Measurements from ENCODE around the gene PRKX. TPM values are rescaled to one million over a fixed set of nuclear protein-coding genes. Genes with fewer than 3 reads are reported as not detected.
"Not testable (repeated sequence)": the region's sequence is repeated elsewhere in the genome, so short reads cannot be mapped to it uniquely, and the experiment has no call there.

PRKX gene
- total RNA-seq, 1 donor, result 14.7 TPM

DNA sequence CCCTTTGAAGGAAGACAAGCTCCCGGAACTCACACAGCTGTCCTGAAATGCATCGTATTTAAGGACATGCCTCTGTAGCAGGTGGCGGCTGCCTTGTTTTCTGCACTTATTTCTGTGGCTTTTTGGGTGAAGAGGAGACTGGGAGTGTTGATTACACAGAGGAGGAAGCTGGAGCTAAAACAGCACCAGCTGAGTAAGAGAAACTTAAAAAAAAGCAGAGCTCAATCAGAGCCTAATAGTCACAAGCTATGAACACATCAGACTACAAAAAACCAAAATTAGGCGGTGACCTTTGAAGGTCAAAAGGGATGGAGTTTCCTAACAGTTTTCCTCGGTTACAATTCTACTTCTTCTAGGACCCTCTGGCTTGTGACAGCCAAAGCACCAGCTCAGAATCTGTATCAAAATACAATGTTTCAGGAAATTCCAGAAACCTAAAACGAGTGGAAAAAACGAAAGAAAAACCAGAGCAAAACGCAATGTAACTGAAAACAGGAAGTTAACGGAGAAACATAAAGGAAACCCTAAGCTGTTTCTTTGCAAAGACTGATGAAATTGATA is 13.5 kb downstream of the PRKX start:
- peak overlapping the region; percentile 51 for H3K4me3 ChIP-seq (ENCODE audit: low read depth, low read length)
- peak; percentile 31 for DNase-seq (ENCODE audit: low read depth)
- TF ChIP-seq CTCF (IDR thresholded peaks at IDR 0.05; ENCODE audit: insufficient read depth, low read depth, low read length), result no peak

GRCh38 chrX:3697701-3698279 is 15.7 kb downstream of the PRKX start:
- H3K4me3 ChIP-seq (ENCODE audit: low read depth, low read length), result no peak overlapping the region
- peak; percentile 26 for DNase-seq (ENCODE audit: low read depth)
- TF ChIP-seq CTCF (IDR thresholded peaks at IDR 0.05; ENCODE audit: insufficient read depth, low read depth, low read length), result no peak

DNA sequence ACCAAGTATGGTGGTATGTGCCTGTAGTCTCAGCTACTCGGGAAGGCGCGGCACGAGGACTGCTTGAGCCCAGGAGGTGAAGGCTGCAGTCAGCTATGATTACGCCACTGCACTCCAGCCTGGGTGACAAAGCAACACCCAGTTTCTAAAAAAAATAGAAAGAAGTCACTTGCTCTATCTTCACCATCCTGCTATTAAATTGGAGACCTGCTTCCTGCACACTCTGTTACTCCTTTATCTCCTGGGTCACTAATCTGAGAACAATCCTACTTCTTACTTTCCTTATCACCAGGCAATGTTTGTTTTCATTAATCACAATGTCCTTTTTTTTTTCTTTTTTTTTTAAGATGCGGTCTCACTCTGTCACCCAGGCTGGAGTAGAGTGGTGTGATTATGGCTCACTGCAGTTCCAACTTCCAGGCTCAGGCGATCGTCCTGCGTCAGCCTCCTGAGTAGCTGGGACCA is 16.2 kb downstream of the PRKX start:
- no peak for DNase-seq (ENCODE audit: low read depth)
- H3K4me3 ChIP-seq (ENCODE audit: low read depth, low read length), result no peak overlapping the region
- TF ChIP-seq CTCF (IDR thresholded peaks at IDR 0.05; ENCODE audit: insufficient read depth, low read depth, low read length), result no peak

GRCh38 chrX:3695536-3695935 is 17.9 kb downstream of the PRKX start:
- no peak for DNase-seq (ENCODE audit: low read depth)
- H3K4me3 ChIP-seq (ENCODE audit: low read depth, low read length), result no peak overlapping the region
- TF ChIP-seq CTCF (IDR thresholded peaks at IDR 0.05; ENCODE audit: insufficient read depth, low read depth, low read length), result no peak

DNA sequence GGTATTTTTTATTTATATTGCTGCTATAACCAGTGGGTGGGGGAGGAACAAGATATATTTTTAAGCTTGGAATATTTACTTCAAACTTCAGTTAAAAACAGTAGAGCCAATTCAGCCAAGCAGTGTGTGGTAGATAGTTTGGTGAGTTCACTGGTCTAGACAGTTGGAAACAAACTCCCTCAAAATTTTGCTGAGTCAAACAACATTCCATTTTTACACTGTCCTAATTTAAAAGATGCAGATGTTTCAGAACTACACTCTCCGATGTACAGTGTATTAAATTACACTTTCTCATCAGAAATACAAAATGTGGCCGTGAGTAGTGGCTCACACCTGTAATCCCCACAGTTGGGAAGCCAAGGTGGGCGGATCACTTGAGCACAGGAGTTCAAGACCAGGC is 23.3 kb downstream of the PRKX start:
- no peak for TF ChIP-seq CTCF (IDR thresholded peaks at IDR 0.05; ENCODE audit: insufficient read depth, low read depth, low read length)
- H3K4me3 ChIP-seq (ENCODE audit: low read depth, low read length), result no peak overlapping the region
- peak; percentile 42 for DNase-seq (ENCODE audit: low read depth)

- DNase-seq (ENCODE audit: low read depth); H3K4me3 ChIP-seq (ENCODE audit: low read depth, low read length): not testable (repeated sequence)
Observed at GRCh38 chrX:3683236-3683635, 30.2 kb downstream of the PRKX start.

DNA sequence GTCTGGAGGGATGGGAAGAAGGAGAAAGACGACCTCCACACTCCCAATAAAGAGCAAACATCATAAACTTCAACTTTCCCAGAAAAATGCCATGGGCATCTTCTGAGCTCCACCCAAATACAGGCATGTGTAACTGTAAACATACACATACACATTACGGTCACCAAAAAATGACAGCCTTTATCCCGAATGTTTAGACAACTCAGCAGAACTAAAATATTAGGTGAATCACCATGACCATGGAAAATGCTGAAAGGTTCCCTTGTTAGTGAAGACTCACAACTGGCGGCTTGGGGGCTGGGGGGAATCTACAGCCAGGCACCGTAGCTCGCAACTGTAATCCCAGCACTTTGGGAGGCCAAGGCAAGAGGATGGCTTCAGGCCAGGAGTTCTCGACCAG is 33.0 kb downstream of the PRKX start:
- no peak for DNase-seq (ENCODE audit: low read depth)
- H3K4me3 ChIP-seq (ENCODE audit: low read depth, low read length), result no peak overlapping the region
- no peak for TF ChIP-seq CTCF (IDR thresholded peaks at IDR 0.05; ENCODE audit: insufficient read depth, low read depth, low read length)

Data from fibroblast of villous mesenchyme (primary cell).